ENCODE data around the gene GSTA3.
"Not testable (repeated sequence)": the region's sequence is repeated elsewhere in the genome, so short reads cannot be mapped to it uniquely, and the experiment has no call there.

GSTA3 gene

DNA sequence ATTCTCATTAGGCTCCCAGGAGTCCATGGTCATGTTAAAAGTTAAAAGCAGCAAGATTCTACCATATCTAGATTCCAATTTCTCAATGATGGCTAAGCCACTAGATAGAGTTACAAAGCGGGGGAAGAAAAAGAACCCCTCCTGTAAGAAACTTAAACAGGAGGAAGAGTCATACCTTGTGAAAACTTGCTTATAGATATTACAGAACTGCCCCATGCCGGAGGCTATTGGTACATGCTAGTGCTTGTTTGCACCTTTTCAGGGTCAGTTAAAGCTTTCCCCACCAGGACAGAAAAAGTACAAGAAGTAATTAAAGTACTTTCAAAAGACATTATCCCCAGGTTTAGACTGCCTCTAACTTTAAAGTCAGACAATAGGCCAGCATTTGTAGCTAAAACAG lies 15.5 kb upstream of the GSTA3 start:
- Histone ChIP-seq H3K36me3 (ENCODE audit: insufficient read depth, low read length) (no peaks in the 10 kb centered on the region), H3K27me3 (ENCODE audit: insufficient read depth, low read length) (no peaks in the 10 kb centered on the region), H2AFZ (ENCODE audit: low read length) (no peak overlapping the region), H3K79me2 (ENCODE audit: insufficient read depth, low read length) (no peaks in the 10 kb centered on the region), H4K20me1 (ENCODE audit: insufficient read depth, low read length) (no peaks in the 10 kb centered on the region), H3F3A (ENCODE audit: insufficient read depth, low read length) (no peaks in the 10 kb centered on the region), H3K9me2 (ENCODE audit: low read depth, low read length) (no peaks in the 10 kb centered on the region), H3K4me2 (ENCODE audit: low read length) (no peak overlapping the region), H3K27ac (ENCODE audit: low read depth, low read length, poor library complexity, severe bottlenecking) (no peak overlapping the region), H3K4me1 (ENCODE audit: insufficient read depth, low read length, severe bottlenecking) (no peaks in the 10 kb centered on the region), H3K4me3 (ENCODE audit: low read depth, low read length, poor library complexity, severe bottlenecking) (no peak overlapping the region), H3K9ac (ENCODE audit: low read length) (no peak overlapping the region), H3K9me3 (ENCODE audit: low read length) (no peaks in the 10 kb centered on the region)
- TF ChIP-seq, protein P1, sequence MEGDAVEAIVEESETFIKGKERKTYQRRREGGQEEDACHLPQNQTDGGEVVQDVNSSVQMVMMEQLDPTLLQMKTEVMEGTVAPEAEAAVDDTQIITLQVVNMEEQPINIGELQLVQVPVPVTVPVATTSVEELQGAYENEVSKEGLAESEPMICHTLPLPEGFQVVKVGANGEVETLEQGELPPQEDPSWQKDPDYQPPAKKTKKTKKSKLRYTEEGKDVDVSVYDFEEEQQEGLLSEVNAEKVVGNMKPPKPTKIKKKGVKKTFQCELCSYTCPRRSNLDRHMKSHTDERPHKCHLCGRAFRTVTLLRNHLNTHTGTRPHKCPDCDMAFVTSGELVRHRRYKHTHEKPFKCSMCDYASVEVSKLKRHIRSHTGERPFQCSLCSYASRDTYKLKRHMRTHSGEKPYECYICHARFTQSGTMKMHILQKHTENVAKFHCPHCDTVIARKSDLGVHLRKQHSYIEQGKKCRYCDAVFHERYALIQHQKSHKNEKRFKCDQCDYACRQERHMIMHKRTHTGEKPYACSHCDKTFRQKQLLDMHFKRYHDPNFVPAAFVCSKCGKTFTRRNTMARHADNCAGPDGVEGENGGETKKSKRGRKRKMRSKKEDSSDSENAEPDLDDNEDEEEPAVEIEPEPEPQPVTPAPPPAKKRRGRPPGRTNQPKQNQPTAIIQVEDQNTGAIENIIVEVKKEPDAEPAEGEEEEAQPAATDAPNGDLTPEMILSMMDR (IDR thresholded peaks at IDR 0.05; ENCODE audit: low read length): no peak
- TF ChIP-seq EZH2 (IDR thresholded peaks at IDR 0.05; ENCODE audit: borderline replicate concordance, low read length): no peak

DNA sequence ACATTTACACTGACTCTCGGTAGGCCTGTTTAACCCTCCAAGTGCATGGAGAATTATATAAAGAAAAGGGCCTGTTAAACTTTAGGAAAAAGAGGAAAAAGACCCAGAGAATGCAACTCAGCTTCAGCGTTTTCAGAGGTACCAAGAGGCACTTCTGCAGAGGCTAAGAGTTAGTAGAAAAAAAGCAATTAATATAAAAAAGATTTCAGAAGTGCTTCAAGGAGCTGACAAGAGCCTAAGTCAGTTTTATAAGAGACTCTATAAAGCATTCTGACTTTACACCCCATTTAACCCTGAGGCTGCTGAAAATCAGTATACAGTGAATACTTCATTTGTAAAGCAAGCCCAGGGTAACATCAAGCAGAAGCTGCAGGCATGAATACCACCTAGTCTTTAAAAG lies 14.2 kb upstream of the GSTA3 start:
- not testable (repeated sequence) for H3K4me1 ChIP-seq (ENCODE audit: insufficient read depth, low read length, severe bottlenecking); H2AFZ ChIP-seq (ENCODE audit: low read length); H3K9me3 ChIP-seq (ENCODE audit: low read length); H3K27me3 ChIP-seq (ENCODE audit: insufficient read depth, low read length); H3F3A ChIP-seq (ENCODE audit: insufficient read depth, low read length); H3K4me2 ChIP-seq (ENCODE audit: low read length); H3K4me3 ChIP-seq (ENCODE audit: low read depth, low read length, poor library complexity, severe bottlenecking); H3K9me2 ChIP-seq (ENCODE audit: low read depth, low read length); H3K27ac ChIP-seq (ENCODE audit: low read depth, low read length, poor library complexity, severe bottlenecking); H3K36me3 ChIP-seq (ENCODE audit: insufficient read depth, low read length); H3K9ac ChIP-seq (ENCODE audit: low read length); H3K79me2 ChIP-seq (ENCODE audit: insufficient read depth, low read length); H4K20me1 ChIP-seq (ENCODE audit: insufficient read depth, low read length)

DNA sequence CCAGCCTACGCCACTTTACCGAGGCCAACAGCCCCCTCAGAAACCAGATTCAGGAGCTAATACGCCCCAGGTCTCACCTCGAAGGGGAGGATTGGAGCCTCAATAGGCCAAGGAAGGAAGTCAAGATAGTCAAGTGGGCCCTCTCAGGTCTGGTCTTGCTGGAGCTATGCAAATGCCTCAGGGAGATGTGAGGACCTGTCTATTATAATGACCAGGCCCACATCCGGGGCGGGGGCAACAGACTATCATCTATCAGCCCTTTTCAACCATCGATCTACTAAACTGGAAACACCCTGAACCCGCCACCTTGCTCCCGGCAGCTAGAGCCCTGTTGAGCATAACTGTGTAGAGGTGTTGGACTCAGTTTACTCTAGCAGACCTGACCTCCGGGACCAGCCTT lies 12.7 kb upstream of the GSTA3 start:
- H3K36me3 ChIP-seq (ENCODE audit: insufficient read depth, low read length): no peaks in the 10 kb centered on the region
- H3K27ac ChIP-seq (ENCODE audit: low read depth, low read length, poor library complexity, severe bottlenecking): no peak overlapping the region
- no peaks in the 10 kb centered on the region for H3K79me2 ChIP-seq (ENCODE audit: insufficient read depth, low read length)
- H3K4me1 ChIP-seq (ENCODE audit: insufficient read depth, low read length, severe bottlenecking): no peaks in the 10 kb centered on the region
- no peak overlapping the region for H3K9ac ChIP-seq (ENCODE audit: low read length)
- H2AFZ ChIP-seq (ENCODE audit: low read length): no peak overlapping the region
- no peak overlapping the region for H3K4me2 ChIP-seq (ENCODE audit: low read length)
- H4K20me1 ChIP-seq (ENCODE audit: insufficient read depth, low read length): no peaks in the 10 kb centered on the region
- no peaks in the 10 kb centered on the region for H3K27me3 ChIP-seq (ENCODE audit: insufficient read depth, low read length)
- H3F3A ChIP-seq (ENCODE audit: insufficient read depth, low read length): no peaks in the 10 kb centered on the region
- H3K9me3 ChIP-seq (ENCODE audit: low read length): no peaks in the 10 kb centered on the region
- TF ChIP-seq EZH2 (IDR thresholded peaks at IDR 0.05; ENCODE audit: borderline replicate concordance, low read length): no peak
- TF ChIP-seq, protein P1 (IDR thresholded peaks at IDR 0.05; ENCODE audit: low read length): no peak
- no peak overlapping the region for H3K4me3 ChIP-seq (ENCODE audit: low read depth, low read length, poor library complexity, severe bottlenecking)
- no peaks in the 10 kb centered on the region for H3K9me2 ChIP-seq (ENCODE audit: low read depth, low read length)

DNA sequence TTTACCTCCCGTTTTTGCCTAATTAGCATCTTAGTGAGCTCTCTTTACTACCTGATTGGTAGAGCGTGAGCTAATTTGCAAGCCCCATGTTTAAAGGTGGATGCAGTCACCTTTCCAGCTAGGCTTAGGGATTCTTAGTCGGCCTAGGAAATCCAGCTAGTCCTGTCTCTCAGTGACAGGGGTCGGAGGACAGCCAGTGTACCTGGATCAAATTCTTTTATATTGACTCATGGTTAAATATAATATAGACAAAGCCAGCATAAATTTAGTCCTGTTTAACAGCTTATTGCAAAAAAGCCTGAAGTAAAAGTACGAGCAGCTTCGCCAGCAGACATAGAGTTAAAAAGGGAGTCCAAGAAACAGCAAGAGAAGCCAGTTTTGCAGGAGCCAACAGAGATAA lies 12.2 kb upstream of the GSTA3 start:
- TF ChIP-seq EZH2 (IDR thresholded peaks at IDR 0.05; ENCODE audit: borderline replicate concordance, low read length): no peak
- TF ChIP-seq, protein P1 (IDR thresholded peaks at IDR 0.05; ENCODE audit: low read length): no peak
- no peak overlapping the region for H3K4me2 ChIP-seq (ENCODE audit: low read length)

DNA sequence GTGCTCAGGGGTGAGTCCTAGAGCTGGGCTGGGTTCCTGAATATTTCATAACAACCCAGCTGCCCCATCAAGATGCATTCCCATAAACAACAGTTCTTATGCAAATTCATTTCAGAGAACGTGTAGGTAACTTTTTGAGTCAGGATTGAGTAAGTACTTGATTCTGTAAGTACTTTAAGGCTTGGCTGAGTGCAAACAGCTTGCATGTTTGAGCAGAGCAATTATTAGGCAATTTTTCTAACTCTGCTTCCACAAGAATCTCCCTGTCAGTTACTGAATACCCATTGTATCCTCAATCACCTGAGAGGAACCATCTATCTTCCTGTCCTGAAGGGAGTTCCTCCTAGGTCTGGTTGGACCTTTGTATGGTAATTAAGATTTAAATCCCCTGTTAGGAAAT lies 10.0 kb upstream of the GSTA3 start:
- H3K4me1 ChIP-seq (ENCODE audit: insufficient read depth, low read length, severe bottlenecking); H3K4me2 ChIP-seq (ENCODE audit: low read length); H3K9me2 ChIP-seq (ENCODE audit: low read depth, low read length): not testable (repeated sequence)

More for the DNA sequence above, 12.2 kb upstream of the GSTA3 start:
- Histone ChIP-seq H3K9me2 (ENCODE audit: low read depth, low read length) (no peaks in the 10 kb centered on the region), H3F3A (ENCODE audit: insufficient read depth, low read length) (no peaks in the 10 kb centered on the region), H3K27ac (ENCODE audit: low read depth, low read length, poor library complexity, severe bottlenecking) (no peak overlapping the region), H3K4me1 (ENCODE audit: insufficient read depth, low read length, severe bottlenecking) (no peaks in the 10 kb centered on the region), H3K36me3 (ENCODE audit: insufficient read depth, low read length) (no peaks in the 10 kb centered on the region), H3K79me2 (ENCODE audit: insufficient read depth, low read length) (no peaks in the 10 kb centered on the region), H2AFZ (ENCODE audit: low read length) (no peak overlapping the region), H3K27me3 (ENCODE audit: insufficient read depth, low read length) (no peaks in the 10 kb centered on the region), H3K4me3 (ENCODE audit: low read depth, low read length, poor library complexity, severe bottlenecking) (no peak overlapping the region), H4K20me1 (ENCODE audit: insufficient read depth, low read length) (no peaks in the 10 kb centered on the region), H3K9me3 (ENCODE audit: low read length) (no peaks in the 10 kb centered on the region), H3K9ac (ENCODE audit: low read length) (no peak overlapping the region)

DNA sequence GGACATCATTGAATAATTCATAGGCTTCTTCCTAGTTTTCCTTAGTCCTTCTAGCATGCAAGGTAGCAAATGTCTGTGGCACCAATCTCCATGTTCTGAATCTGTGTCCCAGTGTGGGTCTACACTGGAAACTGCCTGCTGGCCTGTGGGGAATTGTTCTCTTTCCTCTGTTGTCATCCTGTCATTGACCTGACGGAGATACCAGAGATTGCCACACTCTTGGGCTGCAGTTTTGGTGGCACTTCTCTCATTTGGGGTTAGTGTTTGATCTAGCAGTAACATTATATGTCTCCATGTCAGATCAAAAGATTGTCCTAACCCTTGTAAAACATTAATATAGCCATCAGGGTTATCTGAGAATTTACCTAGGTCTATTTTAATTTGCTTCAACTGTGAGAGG lies 9.3 kb upstream of the GSTA3 start:
- H3K79me2 ChIP-seq (ENCODE audit: insufficient read depth, low read length); H3K9me3 ChIP-seq (ENCODE audit: low read length); H3K36me3 ChIP-seq (ENCODE audit: insufficient read depth, low read length); H3K27ac ChIP-seq (ENCODE audit: low read depth, low read length, poor library complexity, severe bottlenecking); H3K4me2 ChIP-seq (ENCODE audit: low read length); H3K4me1 ChIP-seq (ENCODE audit: insufficient read depth, low read length, severe bottlenecking); H3F3A ChIP-seq (ENCODE audit: insufficient read depth, low read length); H3K9ac ChIP-seq (ENCODE audit: low read length); H2AFZ ChIP-seq (ENCODE audit: low read length); H3K9me2 ChIP-seq (ENCODE audit: low read depth, low read length); H4K20me1 ChIP-seq (ENCODE audit: insufficient read depth, low read length); H3K27me3 ChIP-seq (ENCODE audit: insufficient read depth, low read length); H3K4me3 ChIP-seq (ENCODE audit: low read depth, low read length, poor library complexity, severe bottlenecking): not testable (repeated sequence)

More for the DNA sequence above, 10.0 kb upstream of the GSTA3 start:
- H3K36me3 ChIP-seq (ENCODE audit: insufficient read depth, low read length); H3K79me2 ChIP-seq (ENCODE audit: insufficient read depth, low read length); H3K9me3 ChIP-seq (ENCODE audit: low read length); H3K27ac ChIP-seq (ENCODE audit: low read depth, low read length, poor library complexity, severe bottlenecking); H3K9ac ChIP-seq (ENCODE audit: low read length); H3K4me3 ChIP-seq (ENCODE audit: low read depth, low read length, poor library complexity, severe bottlenecking); H3K27me3 ChIP-seq (ENCODE audit: insufficient read depth, low read length); H4K20me1 ChIP-seq (ENCODE audit: insufficient read depth, low read length); H3F3A ChIP-seq (ENCODE audit: insufficient read depth, low read length); H2AFZ ChIP-seq (ENCODE audit: low read length): not testable (repeated sequence)

All from OCI-LY1 (cell line).